Measurements from ENCODE around the gene IL17RC. TPM values are rescaled to one million over a fixed set of nuclear protein-coding genes. Genes with fewer than 3 reads are reported as not detected.

Gene IL17RC
- total RNA-seq, 1 donor from 2014 or later: 35.0 TPM

GRCh38 chr3:9911863-9912262, 5.0 kb upstream of the IL17RC start:
- TF ChIP-seq, protein P1, sequence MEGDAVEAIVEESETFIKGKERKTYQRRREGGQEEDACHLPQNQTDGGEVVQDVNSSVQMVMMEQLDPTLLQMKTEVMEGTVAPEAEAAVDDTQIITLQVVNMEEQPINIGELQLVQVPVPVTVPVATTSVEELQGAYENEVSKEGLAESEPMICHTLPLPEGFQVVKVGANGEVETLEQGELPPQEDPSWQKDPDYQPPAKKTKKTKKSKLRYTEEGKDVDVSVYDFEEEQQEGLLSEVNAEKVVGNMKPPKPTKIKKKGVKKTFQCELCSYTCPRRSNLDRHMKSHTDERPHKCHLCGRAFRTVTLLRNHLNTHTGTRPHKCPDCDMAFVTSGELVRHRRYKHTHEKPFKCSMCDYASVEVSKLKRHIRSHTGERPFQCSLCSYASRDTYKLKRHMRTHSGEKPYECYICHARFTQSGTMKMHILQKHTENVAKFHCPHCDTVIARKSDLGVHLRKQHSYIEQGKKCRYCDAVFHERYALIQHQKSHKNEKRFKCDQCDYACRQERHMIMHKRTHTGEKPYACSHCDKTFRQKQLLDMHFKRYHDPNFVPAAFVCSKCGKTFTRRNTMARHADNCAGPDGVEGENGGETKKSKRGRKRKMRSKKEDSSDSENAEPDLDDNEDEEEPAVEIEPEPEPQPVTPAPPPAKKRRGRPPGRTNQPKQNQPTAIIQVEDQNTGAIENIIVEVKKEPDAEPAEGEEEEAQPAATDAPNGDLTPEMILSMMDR (IDR thresholded peaks at IDR 0.05; ENCODE audit: borderline replicate concordance): no peak
- DNase-seq: no peak
- Histone ChIP-seq H3K4me1 (peaks cover 27% of the 10 kb centered on the region), H3K9me3 (replicated peaks) (no peaks in the 10 kb centered on the region), H3K27me3 (ENCODE audit: low read depth) (no peaks in the 10 kb centered on the region), H3K27ac (replicated peaks) (no peak overlapping the region), H3K36me3 (no peaks in the 10 kb centered on the region), H3K4me3 (no peak overlapping the region)
- intact Hi-C loops (cut with micrococcal nuclease): no loop called here

DNA sequence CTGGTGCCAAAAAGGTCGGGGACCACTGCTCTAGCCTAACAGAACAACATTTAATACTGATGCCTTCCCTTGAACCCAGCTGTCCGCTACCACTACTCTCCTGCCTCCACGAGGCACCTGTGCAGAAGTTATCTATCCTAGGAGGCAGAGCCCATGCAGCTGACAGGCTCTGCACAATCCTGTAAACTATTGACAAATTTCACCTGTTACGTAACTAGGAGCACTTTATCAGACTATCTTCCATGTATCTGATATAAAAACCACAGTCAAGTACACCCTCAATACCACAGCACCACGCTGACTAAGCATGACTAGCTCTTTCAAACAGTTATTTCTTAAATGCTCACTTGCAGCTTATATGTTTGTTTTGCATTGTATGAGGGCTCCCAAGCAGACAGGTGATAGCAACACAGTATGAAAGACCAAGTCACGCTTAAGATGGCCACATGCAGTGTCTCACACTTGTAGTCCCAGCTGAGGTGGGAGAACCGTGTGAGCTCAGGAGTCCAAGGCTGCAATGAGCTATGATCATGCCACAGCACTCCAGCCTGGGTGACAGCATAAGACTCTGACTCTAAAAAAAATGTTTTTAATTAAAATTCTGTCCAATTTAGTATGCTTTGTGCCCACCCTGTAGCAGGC, 4.5 kb upstream of the IL17RC start:
- no peaks in the 10 kb centered on the region for H3K9me3 ChIP-seq (replicated peaks)
- intact Hi-C loops (cut with micrococcal nuclease): no loop called here
- H3K27me3 ChIP-seq (ENCODE audit: low read depth): no peaks in the 10 kb centered on the region
- no peaks in the 10 kb centered on the region for H3K36me3 ChIP-seq
- H3K4me3 ChIP-seq: no peak overlapping the region
- DNase-seq: no peak
- H3K4me1 ChIP-seq: peaks cover 31% of the 10 kb centered on the region
- TF ChIP-seq, protein P1 (IDR thresholded peaks at IDR 0.05; ENCODE audit: borderline replicate concordance): no peak
- H3K27ac ChIP-seq (replicated peaks): no peak overlapping the region

DNA sequence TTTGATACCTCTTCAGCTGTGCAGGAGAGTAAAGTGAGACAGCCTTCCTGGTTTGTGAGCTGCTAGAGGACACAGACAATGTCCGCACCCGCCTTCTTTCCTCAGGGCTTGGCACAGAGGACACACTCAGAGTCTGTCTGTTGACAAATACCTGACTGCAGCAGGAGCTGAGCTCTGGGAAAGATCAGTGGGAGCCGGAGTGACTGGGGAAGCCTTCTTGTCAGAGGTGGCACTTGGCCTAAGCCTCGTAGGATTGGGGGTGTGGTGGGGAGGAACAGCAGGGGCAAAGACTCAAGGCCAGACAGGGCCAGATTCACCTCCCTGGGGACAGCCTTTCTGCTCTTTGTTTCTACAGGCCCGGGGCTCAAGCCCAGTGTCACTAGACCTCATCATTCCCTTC, 3.3 kb upstream of the IL17RC start:
- no peak overlapping the region for H3K4me3 ChIP-seq
- intact Hi-C loops (cut with micrococcal nuclease): no loop called here
- no peaks in the 10 kb centered on the region for H3K27me3 ChIP-seq (ENCODE audit: low read depth)
- DNase-seq: no peak
- no peak overlapping the region for H3K27ac ChIP-seq (replicated peaks)
- H3K4me1 ChIP-seq: peaks cover 43% of the 10 kb centered on the region
- no peaks in the 10 kb centered on the region for H3K36me3 ChIP-seq
- no peaks in the 10 kb centered on the region for H3K9me3 ChIP-seq (replicated peaks)
- TF ChIP-seq, protein P1 (IDR thresholded peaks at IDR 0.05; ENCODE audit: borderline replicate concordance): no peak

- H3K4me1 ChIP-seq: peaks cover 47% of the 10 kb centered on the region
- no peak for DNase-seq
- TF ChIP-seq, protein P1 (IDR thresholded peaks at IDR 0.05; ENCODE audit: borderline replicate concordance): no peak
Measured at GRCh38 chr3:9914011-9914410, 2.9 kb upstream of the IL17RC start.

GRCh38 chr3:9914559-9915253, 2.2 kb upstream of the IL17RC start:
- Histone ChIP-seq H3K4me3 (peak overlapping the region; percentile 74), H3K9me3 (replicated peaks) (no peaks in the 10 kb centered on the region), H3K27me3 (ENCODE audit: low read depth) (no peaks in the 10 kb centered on the region), H3K4me1 (peaks cover 47% of the 10 kb centered on the region), H3K36me3 (peaks cover 4% of the 10 kb centered on the region), H3K27ac (replicated peaks) (peak overlapping the region; percentile 96)
- intact Hi-C loops (cut with micrococcal nuclease): no loop called here
- DNase-seq: no peak
- TF ChIP-seq, protein P1 (IDR thresholded peaks at IDR 0.05; ENCODE audit: borderline replicate concordance): no peak

More at GRCh38 chr3:9914011-9914410, 2.9 kb upstream of the IL17RC start:
- Histone ChIP-seq H3K9me3 (replicated peaks) (no peaks in the 10 kb centered on the region), H3K36me3 (no peaks in the 10 kb centered on the region), H3K4me3 (no peak overlapping the region), H3K27me3 (ENCODE audit: low read depth) (no peaks in the 10 kb centered on the region), H3K27ac (replicated peaks) (no peak overlapping the region)
- intact Hi-C loops (cut with micrococcal nuclease): no loop called here
